HG02678 (cell line): ENCODE results near the gene CTRL.
"Not testable (repeated sequence)": the region's sequence is repeated elsewhere in the genome, so short reads cannot be mapped to it uniquely, and the experiment has no call there.

ENCODE experiments used
- ATAC-seq: cut with Tn5 transposase; IDR thresholded peaks from one replicate; pipeline ENCODE4 v1.9.1; 2021; ENCODE audit warnings: mild to moderate bottlenecking, moderate library complexity; ENCODE audit not compliant: unreplicated experiment

CTRL gene

GRCh38 chr16:67926181-67926750 is 5.4 kb downstream of the CTRL start:
- ATAC-seq = no peak

- ATAC-seq = no peak
Observed at GRCh38 chr16:67924140-67924906, 7.3 kb downstream of the CTRL start.

GRCh38 chr16:67923414-67924116 is 8.1 kb downstream of the CTRL start:
- ATAC-seq = no peak

DNA sequence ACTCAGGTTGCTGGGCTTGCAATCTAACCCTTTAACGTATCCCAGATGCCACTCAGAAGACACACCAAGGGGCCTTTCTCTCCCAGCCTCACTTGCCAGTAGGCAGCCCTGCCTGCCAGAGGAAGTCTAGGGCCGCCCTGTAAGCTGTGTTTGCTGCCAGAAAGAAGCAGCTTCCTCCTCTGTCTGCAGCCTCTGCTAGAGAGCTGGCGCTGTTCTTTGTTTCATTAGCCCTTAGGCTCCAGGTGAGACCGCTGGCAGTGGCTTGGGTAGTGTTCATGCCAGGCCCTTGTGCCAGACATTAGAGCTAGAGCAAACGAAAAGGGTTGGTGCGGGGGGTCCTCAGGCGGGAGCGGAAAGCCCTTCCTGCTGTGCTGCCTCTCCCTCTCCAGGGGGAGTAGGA is 8.9 kb downstream of the CTRL start:
- ATAC-seq = no peak

- no peak for ATAC-seq
Observed at GRCh38 chr16:67922221-67922620, 9.4 kb downstream of the CTRL start.

DNA sequence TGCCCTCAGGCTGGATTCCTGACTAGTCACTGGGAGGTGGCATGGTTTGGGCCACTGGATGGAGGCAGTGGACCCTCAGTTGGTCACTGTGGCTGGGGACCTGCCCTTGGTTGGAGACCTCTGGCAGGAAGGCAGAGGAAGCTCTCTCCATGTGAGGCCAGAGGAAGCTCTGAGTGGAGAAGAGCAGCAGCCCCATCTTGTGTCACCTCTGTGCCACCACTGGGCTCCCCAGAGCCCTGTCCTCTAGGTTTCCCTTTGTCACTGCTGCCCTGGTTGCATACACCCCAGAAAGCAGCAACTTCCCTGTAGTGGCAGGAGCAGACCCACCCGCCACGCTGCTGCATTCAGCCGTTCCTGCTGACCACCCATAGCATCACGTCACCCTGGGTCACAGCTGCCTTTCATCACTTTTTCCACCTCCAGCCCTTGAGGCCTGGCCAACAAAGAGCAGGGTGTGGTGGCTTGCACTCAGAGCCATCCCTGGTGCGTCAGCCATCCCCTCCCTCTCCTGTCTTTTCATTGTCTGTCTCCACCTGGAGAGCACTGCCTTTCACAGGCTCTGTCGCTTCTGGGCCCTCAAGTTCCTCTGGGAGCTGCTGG is 11.9 kb downstream of the CTRL start:
- ATAC-seq = no peak

DNA sequence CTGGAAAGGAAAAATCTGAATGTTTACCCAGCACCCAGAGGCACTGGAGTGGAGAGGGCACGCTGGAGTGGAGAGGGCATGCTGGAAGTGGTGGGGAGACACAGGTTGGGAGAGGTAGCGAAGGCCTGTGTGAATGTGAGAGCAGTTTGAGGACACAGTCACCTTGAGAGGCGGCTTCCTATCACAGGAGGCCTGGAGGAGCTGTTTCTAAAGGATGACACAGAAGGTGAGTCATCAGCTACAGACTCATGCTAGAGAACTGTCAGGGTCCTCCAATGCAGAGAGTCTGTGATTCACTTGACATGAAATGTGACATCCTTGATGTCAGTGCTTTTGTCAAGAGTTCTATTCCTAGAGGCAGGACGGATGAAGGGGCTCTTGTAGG is 13.8 kb downstream of the CTRL start:
- no peak for ATAC-seq

DNA sequence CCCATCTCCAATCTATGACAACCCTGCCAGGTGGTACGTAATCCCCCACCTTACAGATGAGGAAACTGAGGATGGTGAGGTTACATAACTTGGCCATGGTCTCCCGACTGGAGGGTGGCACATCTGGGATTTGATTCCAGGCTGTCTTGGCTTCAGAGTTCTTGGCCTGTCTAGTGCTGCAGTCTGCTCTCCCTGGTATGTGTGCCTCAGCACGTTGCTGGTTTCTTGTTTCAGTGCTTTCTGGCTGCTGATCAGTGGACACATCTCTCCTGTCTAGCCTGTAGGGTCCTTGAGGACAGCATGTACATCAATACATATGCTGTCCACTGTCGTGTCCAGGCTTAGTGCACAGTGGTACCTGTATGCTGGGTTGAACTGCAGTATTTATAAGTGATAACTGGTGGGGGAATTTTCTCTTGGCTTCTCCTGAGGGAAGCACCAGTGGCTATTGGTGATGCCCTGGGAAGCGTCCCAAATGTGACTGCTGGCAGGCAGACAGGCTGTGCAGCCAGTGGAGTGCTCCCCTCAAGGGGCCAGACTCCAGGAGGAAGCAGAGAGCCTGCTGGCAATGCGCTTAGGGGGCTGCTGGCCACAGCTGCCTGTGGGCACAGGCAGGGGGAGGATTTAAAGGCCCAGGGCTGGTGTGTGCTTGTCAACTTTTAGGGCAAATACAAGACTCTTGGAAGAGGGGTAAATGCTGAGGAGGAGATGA is 14.4 kb downstream of the CTRL start:
- ATAC-seq = no peak

GRCh38 chr16:67915831-67916723 is 15.6 kb downstream of the CTRL start:
- no peak for ATAC-seq

GRCh38 chr16:67915496-67915769 is 16.2 kb downstream of the CTRL start:
- ATAC-seq = not testable (repeated sequence)

DNA sequence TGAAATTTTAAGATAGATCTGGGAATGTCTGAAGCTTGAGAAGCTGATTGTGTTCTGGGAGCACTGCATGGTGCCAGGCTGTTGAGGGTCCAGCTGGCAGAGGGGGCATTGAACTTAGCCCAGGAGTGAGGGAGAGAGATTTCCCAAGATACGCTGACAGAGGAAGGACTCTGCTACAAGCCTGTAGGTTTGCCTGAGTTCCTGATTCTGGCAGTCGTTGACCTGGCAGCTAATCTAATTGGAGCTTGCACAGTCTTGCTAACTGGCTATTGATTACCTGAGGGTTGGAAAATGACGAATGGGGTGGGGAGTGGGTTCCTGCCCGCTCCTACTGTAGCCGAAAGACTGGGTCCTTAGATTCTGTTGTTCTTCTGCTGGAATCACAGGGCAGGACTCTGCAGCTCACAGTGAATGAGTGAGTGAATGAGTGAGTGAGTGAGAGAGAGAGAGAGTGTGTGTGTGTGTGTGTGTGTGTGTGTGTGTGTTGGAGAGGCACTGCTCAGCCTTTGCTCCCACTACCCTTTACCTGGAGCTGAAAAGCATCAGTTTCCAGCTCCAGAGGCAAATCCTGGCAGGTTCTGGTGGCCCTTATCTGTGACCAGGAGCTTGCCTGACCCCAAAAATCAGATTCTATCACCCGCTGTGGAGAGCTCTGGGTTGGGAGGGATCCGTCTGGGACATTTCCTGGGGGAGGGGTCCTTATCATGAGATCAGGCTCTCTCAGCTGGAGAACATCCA is 16.7 kb downstream of the CTRL start:
- no peak for ATAC-seq

- ATAC-seq = no peak
Observed at GRCh38 chr16:67910158-67910557, 21.5 kb downstream of the CTRL start.

GRCh38 chr16:67909056-67909742 is 22.5 kb downstream of the CTRL start:
- no peak for ATAC-seq

- no peak for ATAC-seq
Observed at GRCh38 chr16:67907397-67908180, 24.1 kb downstream of the CTRL start.

- ATAC-seq = no peak
Observed at GRCh38 chr16:67902831-67903230, 28.8 kb downstream of the CTRL start.

DNA sequence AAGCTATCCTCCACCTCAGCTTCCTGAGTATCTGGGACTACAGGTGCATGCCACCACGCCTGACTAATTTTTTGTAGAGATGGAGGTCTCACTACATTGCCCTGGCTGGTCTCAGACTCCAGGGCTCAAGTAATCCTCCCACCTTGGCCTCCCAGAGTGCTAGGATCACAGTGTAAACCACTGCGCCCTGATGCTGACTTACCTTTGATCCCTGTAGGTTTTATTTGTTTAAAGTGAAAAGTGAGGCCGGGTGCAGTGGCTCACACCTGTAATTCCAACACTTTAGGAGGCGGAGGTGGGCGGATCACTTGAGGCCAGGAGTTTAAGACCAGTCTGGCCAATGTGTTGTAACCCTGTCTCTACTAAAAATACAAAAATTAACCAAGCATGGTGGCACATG is 29.9 kb downstream of the CTRL start:
- no peak for ATAC-seq

- ATAC-seq = no peak
Observed at GRCh38 chr16:67897231-67897630, 34.4 kb downstream of the CTRL start.

DNA sequence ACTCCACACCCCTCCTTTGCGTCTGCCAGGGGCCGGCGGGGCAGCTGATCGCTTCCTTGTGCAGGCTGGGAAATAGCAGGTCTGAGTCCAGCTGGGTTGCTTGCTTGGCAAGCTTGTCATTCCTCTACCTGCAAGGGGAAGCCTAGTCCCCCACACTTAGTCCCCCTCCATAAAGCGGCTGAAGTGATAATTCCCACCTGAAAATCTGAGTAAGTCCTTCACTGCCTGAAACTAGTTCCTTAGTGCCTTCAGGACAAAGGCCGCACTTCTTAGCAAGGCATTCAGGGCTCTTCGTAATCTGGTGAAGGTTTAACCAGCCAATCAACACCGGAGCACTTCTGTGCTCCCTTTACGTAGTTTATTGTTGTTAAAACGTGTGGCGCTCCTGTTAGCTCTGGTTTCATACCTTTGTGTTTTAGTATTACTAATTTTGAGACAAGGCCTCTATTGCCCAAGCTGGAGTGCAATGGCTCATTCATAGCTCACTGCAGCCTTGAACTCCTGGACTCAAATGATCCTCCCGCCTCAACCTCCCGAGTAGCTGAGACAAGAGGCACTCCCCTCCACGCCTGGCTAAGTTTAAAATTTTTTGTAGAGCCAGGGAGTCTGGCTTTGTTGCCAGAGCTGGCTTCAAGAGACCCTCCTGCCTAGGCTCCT is 37.8 kb downstream of the CTRL start:
- ATAC-seq = no peak
